Suppressor macrophage treated with lipopolysaccharide for 4 hours (primary cell): ENCODE results near the gene LDB1.
A peak's percentile ranks its signal among the peaks of the same experiment; 100 is the strongest.

ENCODE experiments used
- DNase-seq: peaks from one replicate; pipeline ENCODE4 v3.0.0-alpha.2; 2020

LDB1 gene

DNA sequence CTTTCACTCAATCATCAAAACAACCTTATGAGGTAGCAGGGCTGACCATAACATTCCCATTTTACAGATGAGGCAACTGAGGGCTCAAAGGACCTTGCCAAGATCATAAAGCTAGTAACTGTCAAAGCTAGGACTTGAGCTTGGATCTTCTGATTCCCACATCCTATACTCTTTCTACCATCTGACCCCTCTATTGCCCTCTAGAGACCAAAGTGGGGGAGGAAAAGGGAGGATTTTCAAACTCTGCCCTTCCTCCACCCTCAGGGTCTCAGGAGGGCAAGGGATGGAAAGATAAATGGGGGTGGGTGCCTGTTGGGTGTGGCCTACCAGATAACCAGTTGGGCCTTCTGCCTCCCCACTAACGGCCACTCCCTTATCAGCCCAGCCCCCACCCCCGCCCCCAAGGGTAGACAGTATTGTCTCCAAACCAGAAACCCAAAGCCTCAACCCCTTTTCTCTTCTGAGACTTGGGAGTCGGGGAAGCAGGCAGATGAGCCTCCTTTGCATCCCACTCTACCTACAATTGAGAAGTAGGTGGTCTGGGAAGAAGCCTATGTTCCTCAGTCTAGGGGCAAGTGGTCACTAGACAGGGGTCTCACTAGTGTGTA lies 7.9 kb downstream of the LDB1 start:
- no peak for DNase-seq

DNA sequence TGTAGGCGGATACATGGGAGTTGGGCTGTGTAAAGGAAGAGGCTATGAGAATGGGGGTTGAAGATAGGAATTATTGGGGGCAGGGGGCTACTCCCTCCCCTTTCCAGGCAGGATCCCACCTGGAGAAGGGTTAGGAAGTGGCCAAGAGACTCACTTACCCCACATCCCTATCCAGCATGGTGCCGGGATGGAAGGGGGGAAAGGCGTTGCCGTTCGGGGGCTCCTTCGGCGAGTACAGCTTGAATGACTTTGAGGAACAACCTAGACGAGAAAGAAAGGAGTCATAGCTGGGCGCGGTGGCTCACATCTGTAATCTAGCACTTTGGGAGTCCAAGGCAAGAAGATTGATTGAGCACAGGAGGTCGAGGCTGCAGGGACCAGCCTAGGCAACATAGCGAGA lies 8.9 kb downstream of the LDB1 start:
- no peak for DNase-seq

DNA sequence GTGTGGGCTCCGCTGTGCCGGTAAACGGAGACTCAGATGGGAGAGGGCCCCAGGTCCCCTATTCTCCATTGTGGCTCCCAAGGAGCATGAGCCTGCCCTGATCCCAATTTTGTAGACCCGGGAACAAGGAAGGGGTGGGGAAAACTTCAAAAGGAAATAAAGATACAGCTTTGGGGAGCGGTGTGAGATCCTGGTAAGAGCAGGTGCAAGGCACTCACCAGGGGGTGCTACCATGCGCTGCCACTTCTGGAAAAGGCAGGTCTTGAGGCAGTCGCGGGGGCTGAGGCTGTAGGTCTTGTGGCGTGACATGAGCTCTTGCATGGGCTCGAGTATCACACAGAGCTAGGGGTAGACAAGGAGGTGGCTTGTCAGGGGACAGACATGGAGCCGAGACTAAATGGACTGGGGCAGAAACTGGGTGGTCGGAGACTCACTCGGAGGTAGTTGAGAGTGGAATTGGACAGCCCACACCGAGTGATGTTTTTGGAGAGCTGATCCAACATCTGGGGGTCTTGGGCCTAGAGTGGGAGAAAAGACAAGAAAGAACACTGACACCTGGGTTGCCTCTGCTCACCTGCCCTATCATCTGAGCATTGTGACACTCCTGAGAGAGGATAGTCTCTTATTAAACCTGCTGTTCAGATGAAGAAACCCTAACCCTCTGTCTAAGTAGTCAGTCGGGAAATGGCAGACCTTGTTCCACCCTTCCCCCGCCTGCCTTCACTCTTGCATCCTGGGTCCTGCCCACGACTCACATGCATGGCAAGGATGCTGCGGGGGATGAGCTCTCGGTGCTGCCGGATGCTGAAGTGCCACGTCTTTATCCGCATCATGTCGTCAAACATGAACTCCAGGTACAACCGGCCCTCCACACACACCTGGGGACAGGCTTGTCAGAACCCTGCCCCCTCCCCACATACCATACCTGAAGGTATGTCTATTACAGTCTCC lies 10.7 kb downstream of the LDB1 start:
- no peak for DNase-seq

DNA sequence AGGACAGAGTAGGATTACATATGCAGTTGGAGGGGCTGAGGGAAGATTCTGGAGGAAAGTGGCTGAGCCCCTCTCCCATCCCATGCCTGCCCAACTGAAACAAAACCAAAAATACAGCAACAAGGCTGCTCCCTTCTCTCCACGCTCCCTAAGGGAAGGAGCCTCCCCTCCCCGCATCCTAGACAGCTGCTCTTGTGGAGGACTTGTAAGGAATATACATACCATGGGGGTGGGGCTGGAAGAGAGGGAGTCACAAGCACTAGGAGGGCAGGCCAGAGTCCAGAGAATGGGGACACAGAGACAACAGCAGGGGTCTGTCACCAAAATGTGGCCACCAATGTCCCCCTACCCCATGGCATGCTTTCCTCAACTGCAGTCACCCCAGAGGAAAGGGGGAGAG lies 13.2 kb downstream of the LDB1 start:
- no peak for DNase-seq

DNA sequence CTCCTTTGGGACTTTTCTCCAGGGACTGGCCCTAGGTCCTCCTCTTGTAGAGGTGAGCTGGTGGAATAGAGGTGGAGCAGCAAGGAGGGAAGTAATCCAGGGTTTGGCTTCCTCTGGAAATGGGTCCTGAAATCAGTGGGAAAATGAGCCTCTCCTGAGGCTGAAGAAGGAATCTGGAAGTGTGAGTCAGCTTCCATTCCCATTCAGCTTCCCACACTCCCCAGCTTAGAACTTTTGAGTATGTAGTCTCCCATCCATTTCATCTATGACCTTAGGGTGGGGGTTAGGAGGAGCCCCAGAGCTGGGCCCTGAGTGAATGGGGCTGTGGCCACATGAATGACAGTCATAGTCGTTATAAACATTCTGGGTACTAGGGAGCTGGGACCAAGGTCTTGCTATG lies 17.7 kb downstream of the LDB1 start:
- no peak for DNase-seq

DNA sequence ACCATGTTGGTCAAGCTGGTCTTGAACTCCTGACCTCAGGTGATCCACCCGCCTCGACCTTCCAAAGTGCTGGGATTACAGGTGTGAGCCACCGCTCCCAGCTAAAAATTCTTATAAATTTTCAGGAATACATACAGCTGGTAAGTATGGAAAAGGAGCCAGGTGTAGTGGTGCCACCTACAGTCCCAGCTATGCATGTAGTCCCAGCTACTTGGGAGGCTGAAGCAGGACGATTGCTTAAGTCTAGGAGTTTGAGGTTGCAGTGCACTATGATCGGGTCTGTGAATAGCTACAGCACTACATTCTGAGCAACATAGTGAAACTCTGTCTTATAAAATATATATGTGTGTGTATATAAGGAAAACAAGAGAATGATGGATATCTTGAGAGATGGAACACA lies 19.0 kb downstream of the LDB1 start:
- no peak for DNase-seq

DNA sequence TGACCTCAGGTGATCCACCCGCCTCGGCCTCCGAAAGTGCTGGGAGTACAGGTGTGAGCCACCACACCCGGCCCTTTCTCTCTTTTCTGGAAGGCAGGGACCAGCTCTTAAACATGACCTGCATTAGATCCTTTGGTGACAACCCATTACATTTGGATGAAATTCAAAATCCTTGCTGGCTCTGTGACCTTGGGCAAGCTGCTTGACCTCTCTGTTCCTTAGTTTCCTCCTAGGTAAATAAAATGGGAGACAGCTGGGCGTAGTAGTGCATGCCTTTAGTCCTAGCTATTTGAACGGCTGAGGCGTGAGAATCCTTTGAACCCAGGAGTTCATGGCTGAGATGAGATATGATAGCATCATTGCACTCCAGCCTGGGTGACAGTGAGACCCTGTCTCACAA lies 23.7 kb downstream of the LDB1 start:
- no peak for DNase-seq

DNA sequence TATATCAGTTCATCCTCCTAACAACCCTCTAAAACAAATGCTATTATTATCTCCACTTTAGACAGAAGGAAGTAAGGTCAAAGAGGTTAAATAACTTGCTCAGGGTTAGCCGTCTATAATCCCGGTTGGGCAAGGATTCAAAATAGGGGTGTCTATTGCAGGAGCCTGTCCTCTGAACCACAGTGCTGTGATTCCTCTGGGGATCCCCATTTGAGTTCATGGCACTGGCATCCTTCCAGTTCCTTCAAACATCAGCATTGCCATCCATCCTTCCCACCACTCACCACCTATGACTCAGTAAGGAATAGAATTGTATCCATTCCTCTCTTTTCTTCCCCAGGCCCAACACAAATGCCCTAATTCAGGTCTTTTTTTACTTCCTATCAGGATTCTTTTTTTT lies 29.4 kb downstream of the LDB1 start:
- DNase-seq: no peak

DNA sequence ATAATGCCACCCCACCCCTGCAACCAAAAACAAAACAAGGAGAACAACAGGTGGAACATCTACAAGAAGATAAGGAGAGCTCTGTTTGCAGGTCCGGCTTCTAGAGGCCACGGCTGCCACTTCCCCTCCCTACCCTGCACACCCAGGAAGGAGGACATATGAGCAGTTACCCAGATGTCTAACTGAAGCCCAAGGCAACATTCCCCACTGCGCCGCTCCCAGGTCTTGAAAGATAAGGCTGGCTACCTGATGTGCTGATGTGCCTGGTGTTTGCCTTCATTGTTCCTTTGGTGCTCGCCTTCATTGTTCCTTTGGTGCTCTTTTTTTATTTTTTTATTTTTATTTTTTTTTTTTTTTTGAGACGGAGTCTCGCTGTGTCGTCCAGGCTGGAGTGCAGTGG lies 34.0 kb downstream of the LDB1 start:
- DNase-seq: no peak

DNA sequence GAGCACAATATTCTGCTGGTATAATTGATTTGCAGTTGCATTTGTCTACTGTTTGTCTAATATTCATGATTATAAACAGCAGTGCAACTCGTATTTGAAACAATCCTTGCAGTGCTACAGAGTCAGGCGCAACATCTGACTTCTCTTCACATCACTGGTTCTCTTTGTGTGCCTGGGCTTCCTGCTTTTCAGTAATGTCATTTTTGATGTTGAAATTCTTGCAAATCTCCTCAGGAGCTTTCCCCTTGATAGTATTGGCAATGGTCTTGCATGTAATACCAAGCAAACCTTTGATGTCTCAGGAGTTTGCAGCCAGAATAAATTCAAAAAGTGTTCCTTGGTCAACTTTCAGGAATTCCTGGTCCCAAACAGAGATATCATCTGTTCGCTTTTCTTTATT lies 34.8 kb downstream of the LDB1 start:
- peak; percentile 69 for DNase-seq

DNA sequence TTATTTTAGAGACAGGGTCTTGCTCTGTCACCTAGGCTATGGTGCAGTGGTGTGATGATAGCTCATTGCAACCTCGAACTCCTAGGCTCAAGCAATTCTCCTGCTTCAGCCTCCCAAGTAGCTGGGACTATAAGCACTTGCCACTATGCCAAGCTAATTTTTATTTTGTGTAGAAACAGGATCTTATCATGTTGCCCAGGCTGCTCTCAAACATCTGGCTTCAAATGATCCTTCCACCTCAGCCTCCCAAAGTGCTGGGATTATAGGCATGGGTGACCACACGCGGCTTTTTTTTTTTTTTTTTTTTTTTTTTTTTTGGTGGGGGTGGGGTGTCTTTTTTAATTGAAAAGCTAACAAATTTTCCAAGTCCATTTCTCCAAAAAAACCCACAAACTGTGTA lies 36.6 kb downstream of the LDB1 start:
- no peak for DNase-seq

DNA sequence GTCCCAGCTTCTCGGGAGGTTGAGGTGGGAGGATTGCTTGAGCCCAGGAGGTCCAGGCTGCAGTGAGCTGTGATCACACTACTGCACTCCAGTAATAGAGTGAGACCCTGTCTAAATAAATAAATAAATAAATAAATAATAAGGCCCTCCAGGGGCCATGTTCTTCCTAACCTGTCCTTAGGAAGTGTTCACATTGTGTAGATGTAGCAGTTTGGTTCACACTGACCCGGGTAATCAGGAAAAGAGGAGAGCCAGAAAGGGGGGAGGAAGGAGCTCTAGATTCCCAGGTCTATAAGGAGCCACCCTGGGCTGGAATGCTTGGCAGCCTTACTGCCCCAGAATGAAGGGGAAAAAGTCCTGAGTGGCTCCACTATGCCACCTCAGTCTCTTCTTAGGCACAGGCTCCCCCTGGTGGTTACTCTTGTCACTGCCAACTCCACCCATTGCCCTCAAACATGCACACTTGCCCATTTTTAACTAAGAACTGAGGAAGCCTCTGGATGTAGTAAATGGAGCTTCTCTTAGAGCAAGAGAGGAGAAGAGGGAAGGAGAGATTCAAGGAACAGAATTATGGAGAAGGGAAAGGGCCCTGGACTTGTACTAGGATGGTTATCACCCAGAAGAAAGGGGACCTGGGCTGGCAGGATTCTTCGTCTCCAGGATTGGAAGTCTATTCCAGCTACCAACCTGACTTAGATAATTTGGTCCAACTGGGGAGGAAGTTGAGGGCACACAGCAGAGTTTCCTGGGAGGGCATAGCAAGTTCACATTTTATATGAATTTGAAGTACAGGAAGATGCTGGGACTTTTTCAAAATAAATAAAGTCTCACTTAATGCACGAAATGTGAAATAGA lies 47.3 kb downstream of the LDB1 start:
- peak; percentile 91 for DNase-seq

DNA sequence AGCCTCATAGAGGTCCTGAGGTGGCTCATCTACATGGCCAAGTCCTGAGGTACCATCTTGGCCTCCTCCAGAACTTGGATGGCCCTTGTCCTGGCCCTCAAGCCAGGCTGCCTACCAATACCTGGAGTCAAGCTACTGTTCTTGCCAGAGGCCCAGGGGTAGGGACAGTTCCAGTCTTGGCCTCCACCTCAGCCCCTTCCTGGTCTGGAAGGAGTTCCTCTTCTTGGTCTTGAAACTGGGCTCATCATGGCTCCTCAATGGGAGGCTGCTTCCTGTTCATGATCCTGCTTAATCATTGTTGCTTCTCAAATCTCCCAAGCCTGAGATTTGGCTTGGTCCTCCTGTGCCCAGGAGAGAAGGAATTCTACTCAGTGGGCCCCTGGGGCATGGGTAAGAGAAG lies 51.1 kb downstream of the LDB1 start:
- DNase-seq: peak; percentile 58

DNA sequence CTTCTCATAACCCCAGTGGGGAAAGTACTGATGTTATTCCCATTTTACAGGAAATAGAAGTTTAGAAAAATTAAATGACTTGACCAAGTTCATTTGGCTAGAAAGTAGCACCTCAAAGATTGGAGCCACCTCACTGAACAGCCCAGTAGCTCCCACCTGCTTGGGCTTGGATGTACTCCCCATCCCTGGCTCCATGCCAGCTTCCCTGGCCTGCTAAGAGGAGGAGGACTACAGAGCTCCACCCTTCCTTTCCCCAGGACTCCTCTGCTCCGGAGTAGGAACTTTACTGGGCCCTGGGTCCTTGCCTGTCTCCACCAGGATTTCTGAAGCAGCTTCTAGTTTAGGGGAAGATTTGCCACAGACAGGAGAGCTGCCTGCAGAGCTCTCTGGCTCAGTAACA lies 52.0 kb downstream of the LDB1 start:
- DNase-seq: no peak

DNA sequence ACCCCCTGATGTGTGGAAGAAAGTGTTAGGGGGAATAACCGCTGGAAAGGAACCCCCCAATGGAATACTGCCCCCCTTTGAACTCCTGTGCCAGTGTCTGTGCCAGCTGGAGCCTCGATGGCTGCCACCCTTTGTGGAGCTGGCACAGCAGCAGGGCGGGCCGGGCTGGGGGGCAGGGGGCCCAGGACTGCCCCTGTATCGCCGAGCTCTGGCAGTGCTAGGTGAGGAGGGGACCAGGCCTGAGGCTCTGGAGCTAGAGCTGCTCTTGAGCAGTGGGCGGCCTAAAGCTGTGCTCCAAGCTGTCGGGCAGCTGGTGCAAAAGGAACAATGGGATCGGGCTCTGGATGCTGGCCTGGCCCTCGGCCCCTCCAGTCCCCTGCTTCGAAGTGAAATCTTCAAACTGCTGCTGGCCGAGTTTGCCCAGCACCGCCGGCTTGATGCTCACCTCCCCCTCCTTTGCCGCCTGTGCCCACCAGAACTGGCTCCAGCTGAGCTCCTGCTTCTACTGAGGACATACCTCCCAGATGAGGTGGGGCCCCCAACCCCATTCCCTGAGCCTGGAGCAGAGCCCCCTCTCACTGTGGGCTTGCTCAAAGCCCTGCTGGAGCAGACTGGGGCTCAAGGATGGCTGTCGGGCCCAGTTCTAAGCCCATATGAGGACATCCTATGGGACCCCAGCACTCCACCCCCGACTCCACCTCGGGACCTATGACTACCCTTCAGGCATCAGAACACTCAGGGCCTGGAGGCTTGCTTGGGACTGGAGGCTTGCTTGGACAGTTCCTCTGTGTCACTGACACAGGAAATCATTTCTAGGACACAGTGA lies 52.9 kb downstream of the LDB1 start:
- DNase-seq: no peak

DNA sequence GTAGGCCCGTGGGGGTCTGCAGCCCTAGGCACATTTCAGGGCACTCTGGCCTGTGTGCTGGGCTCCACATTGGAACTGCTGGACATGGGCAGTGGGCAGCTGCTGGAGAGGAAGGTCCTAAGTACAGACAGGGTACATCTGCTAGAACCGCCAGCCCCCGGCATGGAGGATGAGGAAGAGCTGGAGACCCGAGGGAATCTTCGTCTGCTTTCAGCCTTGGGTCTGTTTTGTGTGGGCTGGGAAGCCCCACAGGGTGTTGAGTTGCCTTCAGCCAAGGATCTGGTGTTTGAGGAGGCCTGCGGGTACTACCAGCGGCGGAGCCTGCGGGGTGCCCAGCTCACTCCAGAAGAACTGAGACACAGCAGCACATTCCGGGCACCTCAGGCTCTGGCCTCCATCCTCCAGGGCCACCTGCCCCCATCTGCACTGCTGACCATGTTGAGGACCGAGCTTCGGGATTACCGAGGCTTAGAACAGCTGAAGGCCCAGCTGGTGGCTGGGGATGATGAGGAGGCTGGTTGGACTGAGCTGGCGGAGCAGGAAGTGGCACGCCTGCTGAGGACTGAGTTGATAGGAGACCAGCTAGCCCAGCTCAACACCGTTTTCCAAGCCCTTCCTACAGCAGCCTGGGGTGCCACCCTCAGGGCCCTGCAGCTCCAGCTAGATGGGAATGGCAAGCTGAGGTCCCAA lies 53.6 kb downstream of the LDB1 start:
- DNase-seq: no peak

DNA sequence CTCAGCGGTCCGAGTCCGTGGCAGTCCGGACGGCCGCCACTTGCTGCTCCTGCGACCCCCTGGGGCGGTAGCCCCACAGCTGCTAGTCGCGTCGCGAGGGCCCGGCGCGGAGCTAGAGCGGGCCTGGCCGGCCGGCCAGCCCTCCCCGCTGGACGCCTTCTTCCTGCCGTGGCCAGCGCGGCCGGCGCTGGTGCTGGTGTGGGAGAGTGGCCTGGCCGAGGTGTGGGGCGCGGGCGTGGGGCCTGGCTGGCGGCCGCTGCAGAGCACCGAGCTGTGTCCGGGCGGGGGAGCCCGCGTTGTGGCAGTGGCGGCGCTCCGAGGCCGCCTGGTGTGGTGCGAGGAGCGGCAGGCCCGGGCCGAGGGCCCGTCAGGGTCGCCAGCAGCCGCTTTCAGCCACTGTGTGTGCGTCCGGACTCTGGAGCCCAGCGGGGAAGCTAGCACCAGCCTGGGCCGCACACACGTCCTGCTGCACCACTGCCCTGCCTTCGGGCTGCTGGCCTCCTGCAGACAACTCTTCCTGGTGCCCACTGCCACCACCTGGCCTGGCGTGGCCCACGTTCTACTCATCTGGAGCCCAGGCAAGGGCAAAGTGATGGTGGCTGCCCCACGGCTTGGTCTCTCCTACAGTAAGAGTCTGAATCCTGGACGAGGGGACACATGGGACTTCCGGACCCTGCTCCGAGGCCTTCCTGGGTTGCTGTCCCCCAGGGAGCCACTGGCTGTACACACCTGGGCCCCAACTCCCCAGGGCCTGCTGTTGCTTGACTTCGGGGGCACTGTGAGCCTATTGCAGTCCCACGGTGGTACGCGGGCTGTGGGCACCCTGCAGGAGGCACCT lies 54.4 kb downstream of the LDB1 start:
- DNase-seq: peak; percentile 34

DNA sequence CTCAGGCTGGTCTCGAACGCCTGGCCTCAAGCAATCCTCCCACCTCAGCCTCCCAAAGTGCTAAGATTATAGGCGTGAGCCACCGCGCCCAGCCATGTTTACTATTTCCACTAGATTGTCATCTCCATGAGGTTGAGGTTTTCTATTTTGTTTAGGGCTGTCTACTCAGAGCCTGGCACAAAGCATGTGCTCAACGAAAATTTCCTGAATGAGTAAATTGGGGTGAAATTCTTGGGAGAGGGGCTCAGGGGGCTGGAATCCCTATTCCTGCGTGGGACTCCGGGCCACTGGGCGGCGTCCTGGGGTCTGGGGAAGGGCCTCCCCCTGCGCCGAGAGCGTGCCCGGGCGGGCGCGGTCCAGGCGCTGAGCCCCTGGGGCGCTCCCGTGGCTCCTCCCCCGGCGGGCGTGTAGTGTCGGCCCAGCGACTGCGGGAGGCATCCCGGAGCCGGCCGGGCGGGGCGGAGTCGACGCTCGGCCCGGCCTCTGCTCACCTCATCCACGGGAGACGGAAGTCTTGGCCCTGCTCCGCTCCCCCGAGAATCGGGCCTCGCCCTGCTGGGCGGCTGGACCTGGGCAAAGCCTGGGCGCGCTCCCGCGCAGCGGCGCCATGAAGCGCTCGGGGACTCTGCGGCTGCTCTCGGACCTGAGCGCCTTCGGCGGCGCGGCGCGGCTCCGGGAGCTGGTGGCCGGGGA lies 55.2 kb downstream of the LDB1 start, which contains the start of gene HPS6:
Gene HPS6, plus strand, starts transcription at position 482 of the 693 bp plus-strand sequence. Its CDS starts 126 bp downstream, at position 608.
- peak; percentile 97 for DNase-seq

DNA sequence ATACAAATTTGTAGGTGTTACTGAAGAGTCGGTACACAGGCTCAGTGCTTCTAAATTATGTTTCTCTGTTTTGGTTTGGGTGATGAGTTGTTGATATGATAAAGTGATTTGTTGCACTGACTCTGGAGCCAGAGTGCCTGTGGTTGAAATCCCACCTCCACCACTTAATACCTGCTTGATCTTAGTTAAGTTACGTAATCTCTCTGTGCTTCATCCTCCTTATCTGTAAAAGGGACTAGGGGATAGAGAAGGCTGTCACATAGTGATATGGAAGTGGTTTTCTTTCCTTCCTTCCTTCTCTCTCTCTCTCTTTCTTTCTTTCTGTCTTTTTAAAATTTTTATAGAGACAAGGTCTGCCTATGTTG lies 55.7 kb downstream of the LDB1 start:
- no peak for DNase-seq

DNA sequence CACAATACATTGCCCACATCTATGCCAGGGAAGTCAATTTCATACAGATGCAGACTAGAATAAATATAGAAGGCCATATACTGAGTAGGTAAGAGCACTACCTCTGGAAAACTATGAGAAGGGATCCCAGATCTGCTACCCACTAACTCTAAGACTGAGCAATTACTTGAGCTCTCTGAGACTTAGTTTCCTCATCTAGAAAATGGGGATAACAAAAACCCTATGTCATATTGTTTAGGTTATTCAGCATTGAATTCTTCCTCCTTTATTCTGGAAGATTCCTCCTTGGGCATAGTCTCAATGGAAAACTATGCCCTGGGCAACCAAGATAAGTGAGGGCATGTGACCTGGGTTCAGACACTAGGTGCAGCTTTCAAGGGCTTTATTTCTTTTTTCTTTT lies 60.2 kb downstream of the LDB1 start:
- no peak for DNase-seq
